WTC11 (cell line): ENCODE measurements around the gene RAB35. TPM values are rescaled to one million over a fixed set of nuclear protein-coding genes. Genes with fewer than 3 reads are reported as not detected.

Experiments
- ATAC-seq: fragments of 200-7000 bp; cut with Tn5 transposase; 2 replicates; pipeline ENCODE4 v1.10.0; 2021; ENCODE audit warnings: mild to moderate bottlenecking, moderate library complexity
- CTCF ChIA-PET: fragments of 300-600 bp; sonication (Branson Sonifier 250); formaldehyde crosslinking; loops from one replicate; lab custom pipeline; 2021; ENCODE audit warnings: antibody characterized with exemption; lab: Charles Lee
- POLR2A ChIA-PET: fragments of 350-600 bp; sonication (Branson Sonifier 250); formaldehyde crosslinking; loops from one replicate; lab custom pipeline; 2021; ENCODE audit warnings: antibody characterized with exemption; lab: Charles Lee
- DNase-seq: peaks from one replicate; pipeline ENCODE4 v3.0.0; 2021; ENCODE audit warnings: low spot score
- H3K27ac Mint-ChIP-seq: 2 replicates; pipeline ENCODE4 v1.8.0; 2021; ENCODE audit warnings: mixed read lengths
- H3K27me3 Mint-ChIP-seq: 2 replicates; pipeline ENCODE4 v1.8.0; 2021; ENCODE audit warnings: low read depth, mild to moderate bottlenecking, moderate library complexity, mixed read lengths
- H3K36me3 Mint-ChIP-seq: 2 replicates; pipeline ENCODE4 v1.8.0; 2021; ENCODE audit warnings: mixed read lengths
- H3K4me1 Mint-ChIP-seq: 2 replicates; pipeline ENCODE4 v1.8.0; 2022; ENCODE audit warnings: mixed read lengths
- H3K4me3 Mint-ChIP-seq: 2 replicates; pipeline ENCODE4 v1.8.0; 2021; ENCODE audit warnings: mild to moderate bottlenecking, moderate library complexity, mixed read lengths
- H3K9me3 Mint-ChIP-seq: 2 replicates; pipeline ENCODE4 v1.8.0; 2021; ENCODE audit warnings: mixed read lengths
- CREM ChIP-seq: sonication (generic); formaldehyde crosslinking; IDR thresholded peaks from 2 replicates; pipeline ENCODE4 v1.8.1; 2022; ENCODE audit warnings: mild to moderate bottlenecking, missing genetic modification reagents, moderate library complexity
- ETV6 ChIP-seq: sonication (generic); formaldehyde crosslinking; IDR thresholded peaks from 2 replicates; pipeline ENCODE4 v1.8.1; 2022; ENCODE audit warnings: mild to moderate bottlenecking, missing genetic modification reagents
- JUN ChIP-seq: sonication (generic); formaldehyde crosslinking; IDR thresholded peaks from 2 replicates; pipeline ENCODE4 v1.8.0; 2023; ENCODE audit warnings: mild to moderate bottlenecking, missing genetic modification reagents
- MXD4 ChIP-seq: fragments of 250-450 bp; sonication (Bioruptor Pico); IDR thresholded peaks from 2 replicates; pipeline ENCODE4 v1.8.0; 2021; ENCODE audit warnings: mild to moderate bottlenecking, moderate library complexity, borderline replicate concordance
- SOX15 ChIP-seq: fragments of 250-450 bp; sonication (Bioruptor Pico); IDR thresholded peaks from 2 replicates; pipeline ENCODE4 v1.9.0; 2021; ENCODE audit warnings: mild to moderate bottlenecking
- TEAD1 ChIP-seq: sonication (generic); formaldehyde crosslinking; IDR thresholded peaks from 2 replicates; pipeline ENCODE4 v1.8.0; 2022; ENCODE audit warnings: mild to moderate bottlenecking, missing genetic modification reagents
- ZBTB21 ChIP-seq: sonication (generic); formaldehyde crosslinking; IDR thresholded peaks from 2 replicates; pipeline ENCODE4 v1.8.1; 2023; ENCODE audit warnings: mild to moderate bottlenecking, missing genetic modification reagents, borderline replicate concordance
- ZNF121 ChIP-seq: sonication (generic); formaldehyde crosslinking; IDR thresholded peaks from 2 replicates; pipeline ENCODE4 v1.8.0; 2023; ENCODE audit warnings: missing genetic modification reagents
- ZNF396 ChIP-seq: fragments of 250-450 bp; sonication (Bioruptor Pico); IDR thresholded peaks from 2 replicates; pipeline ENCODE4 v1.8.0; 2021; ENCODE audit warnings: mild to moderate bottlenecking, moderate library complexity, borderline replicate concordance
- ZNF416 ChIP-seq: fragments of 250-450 bp; sonication (Bioruptor Pico); IDR thresholded peaks from 2 replicates; pipeline ENCODE4 v1.9.0; 2021; ENCODE audit warnings: mild to moderate bottlenecking, inconsistent platforms
- ZNF423 ChIP-seq: fragments of 250-450 bp; sonication (Bioruptor Pico); IDR thresholded peaks from 2 replicates; pipeline ENCODE4 v2.1.2; 2022; ENCODE audit warnings: mild to moderate bottlenecking, moderate library complexity
- total RNA-seq: library from RNA; stranded (reverse); gene quantifications from 3 replicates; pipeline ENCODE4 v1.2.3, GENCODE V29; 2021
- TF ChIP-seq, protein P1 (sequence below): sonication (generic); formaldehyde crosslinking; conservative IDR thresholded peaks from 2 replicates; pipeline ENCODE4 v1.8.1; 2022; ENCODE audit warnings: mild to moderate bottlenecking, missing genetic modification reagents
- TF ChIP-seq, protein P2 (sequence below): sonication (generic); formaldehyde crosslinking; IDR thresholded peaks from 2 replicates; pipeline ENCODE4 v1.8.1; 2023; ENCODE audit warnings: mild to moderate bottlenecking, missing genetic modification reagents, moderate library complexity
- TF ChIP-seq, protein P3 (sequence below): fragments of 250-450 bp; sonication (Bioruptor Pico); IDR thresholded peaks from 2 replicates; pipeline ENCODE4 v2.1.2; 2022; ENCODE audit warnings: mild to moderate bottlenecking, moderate library complexity
- TF ChIP-seq, protein P4 (sequence below): sonication (generic); formaldehyde crosslinking; IDR thresholded peaks from 2 replicates; pipeline ENCODE4 v1.8.0; 2022; ENCODE audit warnings: mild to moderate bottlenecking, missing genetic modification reagents
- TF ChIP-seq, protein P5 (sequence below): sonication (generic); formaldehyde crosslinking; IDR thresholded peaks from 2 replicates; pipeline ENCODE4 v1.8.0; 2023; ENCODE audit warnings: missing genetic modification reagents
- TF ChIP-seq, protein P6 (sequence below): sonication (generic); formaldehyde crosslinking; IDR thresholded peaks from 2 replicates; pipeline ENCODE4 v1.8.1; 2022; ENCODE audit warnings: missing genetic modification reagents, borderline replicate concordance
- TF ChIP-seq, protein P7 (sequence below): fragments of 250-450 bp; sonication (Bioruptor Pico); IDR thresholded peaks from 2 replicates; pipeline ENCODE4 v1.9.0; 2021; ENCODE audit warnings: mild to moderate bottlenecking
- TF ChIP-seq, protein P8 (sequence below): sonication (generic); formaldehyde crosslinking; IDR thresholded peaks from 2 replicates; pipeline ENCODE4 v1.8.1; 2022; ENCODE audit warnings: low read depth, missing genetic modification reagents, borderline replicate concordance

Gene RAB35
- total RNA-seq, 1 experiment from 2014 or later, result 44.5 TPM

DNA sequence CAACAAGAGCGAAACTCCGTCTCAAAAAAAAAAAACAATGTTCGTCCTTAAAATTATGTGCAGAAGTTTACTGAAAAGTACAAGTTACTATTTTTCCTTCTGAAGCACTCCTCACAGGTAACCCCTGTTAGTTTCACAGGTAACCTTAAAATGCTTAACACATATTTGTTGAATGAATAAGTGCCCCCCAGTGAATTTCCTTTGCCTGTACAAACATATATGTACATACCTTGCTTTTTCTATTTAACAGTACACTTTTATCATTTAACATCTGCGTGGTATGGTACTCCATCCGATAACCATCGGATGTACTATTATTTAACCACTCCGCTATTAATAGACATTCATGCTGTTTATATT is 1.4 kb upstream of the RAB35 start:
- peaks cover 9% of the 10 kb centered on the region for H3K36me3 Mint-ChIP-seq
- H3K4me3 Mint-ChIP-seq, result peak overlapping the region; percentile 82
- peaks cover 31% of the 10 kb centered on the region for H3K4me1 Mint-ChIP-seq
- DNase-seq (no peak), ATAC-seq (no peak)
- CTCF ChIA-PET, result interaction anchor here (0.8 to 5.4 kb wide), 11 partner anchors 15 to 249 kb away, joined by 3 to 48 read pairs (median 5); partner anchors contain the start of genes PXN, RPLP0 and SIRT4
- peak overlapping the region; percentile 89 for H3K27ac Mint-ChIP-seq
- H3K27me3 Mint-ChIP-seq, result no peaks in the 10 kb centered on the region; the same call in 1 of the 2 replicates
- H3K9me3 Mint-ChIP-seq, result no peaks in the 10 kb centered on the region
- POLR2A ChIA-PET, result interaction anchor here (0.8 to 3.3 kb wide), 12 partner anchors 9 to 174 kb away, joined by 3 to 23 read pairs (median 6); partner anchors contain the start of genes BICDL1, RNU4-2 and RPLP0
- TF ChIP-seq, protein P1, sequence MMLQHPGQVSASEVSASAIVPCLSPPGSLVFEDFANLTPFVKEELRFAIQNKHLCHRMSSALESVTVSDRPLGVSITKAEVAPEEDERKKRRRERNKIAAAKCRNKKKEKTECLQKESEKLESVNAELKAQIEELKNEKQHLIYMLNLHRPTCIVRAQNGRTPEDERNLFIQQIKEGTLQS, result no peak
- no peak for TF ChIP-seq ZNF121 (CRISPR knock-in tag)
- no peak for TF ChIP-seq SOX15 (CRISPR knock-in tag)
- TF ChIP-seq JUN (CRISPR knock-in tag), result no peak
- TF ChIP-seq ZNF423 (CRISPR knock-in tag), result no peak
- TF ChIP-seq CREM, result no peak
- no peak for TF ChIP-seq ZNF396 (CRISPR knock-in tag)
- TF ChIP-seq ETV6 (CRISPR knock-in tag), result no peak
- TF ChIP-seq, protein P2, sequence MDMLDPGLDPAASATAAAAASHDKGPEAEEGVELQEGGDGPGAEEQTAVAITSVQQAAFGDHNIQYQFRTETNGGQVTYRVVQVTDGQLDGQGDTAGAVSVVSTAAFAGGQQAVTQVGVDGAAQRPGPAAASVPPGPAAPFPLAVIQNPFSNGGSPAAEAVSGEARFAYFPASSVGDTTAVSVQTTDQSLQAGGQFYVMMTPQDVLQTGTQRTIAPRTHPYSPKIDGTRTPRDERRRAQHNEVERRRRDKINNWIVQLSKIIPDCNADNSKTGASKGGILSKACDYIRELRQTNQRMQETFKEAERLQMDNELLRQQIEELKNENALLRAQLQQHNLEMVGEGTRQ (CRISPR knock-in tag), result no peak
- TF ChIP-seq ZNF416, result no peak
- TF ChIP-seq MXD4, result no peak
- TF ChIP-seq, protein P3, sequence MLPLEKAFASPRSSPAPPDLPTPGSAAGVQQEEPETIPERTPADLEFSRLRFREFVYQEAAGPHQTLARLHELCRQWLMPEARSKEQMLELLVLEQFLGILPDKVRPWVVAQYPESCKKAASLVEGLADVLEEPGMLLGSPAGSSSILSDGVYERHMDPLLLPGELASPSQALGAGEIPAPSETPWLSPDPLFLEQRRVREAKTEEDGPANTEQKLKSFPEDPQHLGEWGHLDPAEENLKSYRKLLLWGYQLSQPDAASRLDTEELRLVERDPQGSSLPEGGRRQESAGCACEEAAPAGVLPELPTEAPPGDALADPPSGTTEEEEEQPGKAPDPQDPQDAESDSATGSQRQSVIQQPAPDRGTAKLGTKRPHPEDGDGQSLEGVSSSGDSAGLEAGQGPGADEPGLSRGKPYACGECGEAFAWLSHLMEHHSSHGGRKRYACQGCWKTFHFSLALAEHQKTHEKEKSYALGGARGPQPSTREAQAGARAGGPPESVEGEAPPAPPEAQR, result no peak
- no peak for TF ChIP-seq TEAD1 (CRISPR knock-in tag)
- TF ChIP-seq, protein P4, sequence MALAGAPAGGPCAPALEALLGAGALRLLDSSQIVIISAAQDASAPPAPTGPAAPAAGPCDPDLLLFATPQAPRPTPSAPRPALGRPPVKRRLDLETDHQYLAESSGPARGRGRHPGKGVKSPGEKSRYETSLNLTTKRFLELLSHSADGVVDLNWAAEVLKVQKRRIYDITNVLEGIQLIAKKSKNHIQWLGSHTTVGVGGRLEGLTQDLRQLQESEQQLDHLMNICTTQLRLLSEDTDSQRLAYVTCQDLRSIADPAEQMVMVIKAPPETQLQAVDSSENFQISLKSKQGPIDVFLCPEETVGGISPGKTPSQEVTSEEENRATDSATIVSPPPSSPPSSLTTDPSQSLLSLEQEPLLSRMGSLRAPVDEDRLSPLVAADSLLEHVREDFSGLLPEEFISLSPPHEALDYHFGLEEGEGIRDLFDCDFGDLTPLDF (CRISPR knock-in tag), result no peak
- TF ChIP-seq, protein P5, sequence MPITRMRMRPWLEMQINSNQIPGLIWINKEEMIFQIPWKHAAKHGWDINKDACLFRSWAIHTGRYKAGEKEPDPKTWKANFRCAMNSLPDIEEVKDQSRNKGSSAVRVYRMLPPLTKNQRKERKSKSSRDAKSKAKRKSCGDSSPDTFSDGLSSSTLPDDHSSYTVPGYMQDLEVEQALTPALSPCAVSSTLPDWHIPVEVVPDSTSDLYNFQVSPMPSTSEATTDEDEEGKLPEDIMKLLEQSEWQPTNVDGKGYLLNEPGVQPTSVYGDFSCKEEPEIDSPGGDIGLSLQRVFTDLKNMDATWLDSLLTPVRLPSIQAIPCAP (CRISPR knock-in tag), result no peak
- TF ChIP-seq, protein P6, sequence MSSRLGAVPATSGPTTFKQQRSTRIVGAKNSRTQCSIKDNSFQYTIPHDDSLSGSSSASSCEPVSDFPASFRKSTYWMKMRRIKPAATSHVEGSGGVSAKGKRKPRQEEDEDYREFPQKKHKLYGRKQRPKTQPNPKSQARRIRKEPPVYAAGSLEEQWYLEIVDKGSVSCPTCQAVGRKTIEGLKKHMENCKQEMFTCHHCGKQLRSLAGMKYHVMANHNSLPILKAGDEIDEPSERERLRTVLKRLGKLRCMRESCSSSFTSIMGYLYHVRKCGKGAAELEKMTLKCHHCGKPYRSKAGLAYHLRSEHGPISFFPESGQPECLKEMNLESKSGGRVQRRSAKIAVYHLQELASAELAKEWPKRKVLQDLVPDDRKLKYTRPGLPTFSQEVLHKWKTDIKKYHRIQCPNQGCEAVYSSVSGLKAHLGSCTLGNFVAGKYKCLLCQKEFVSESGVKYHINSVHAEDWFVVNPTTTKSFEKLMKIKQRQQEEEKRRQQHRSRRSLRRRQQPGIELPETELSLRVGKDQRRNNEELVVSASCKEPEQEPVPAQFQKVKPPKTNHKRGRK, result no peak
- no peak for TF ChIP-seq ZBTB21 (CRISPR knock-in tag)
- TF ChIP-seq, protein P7, sequence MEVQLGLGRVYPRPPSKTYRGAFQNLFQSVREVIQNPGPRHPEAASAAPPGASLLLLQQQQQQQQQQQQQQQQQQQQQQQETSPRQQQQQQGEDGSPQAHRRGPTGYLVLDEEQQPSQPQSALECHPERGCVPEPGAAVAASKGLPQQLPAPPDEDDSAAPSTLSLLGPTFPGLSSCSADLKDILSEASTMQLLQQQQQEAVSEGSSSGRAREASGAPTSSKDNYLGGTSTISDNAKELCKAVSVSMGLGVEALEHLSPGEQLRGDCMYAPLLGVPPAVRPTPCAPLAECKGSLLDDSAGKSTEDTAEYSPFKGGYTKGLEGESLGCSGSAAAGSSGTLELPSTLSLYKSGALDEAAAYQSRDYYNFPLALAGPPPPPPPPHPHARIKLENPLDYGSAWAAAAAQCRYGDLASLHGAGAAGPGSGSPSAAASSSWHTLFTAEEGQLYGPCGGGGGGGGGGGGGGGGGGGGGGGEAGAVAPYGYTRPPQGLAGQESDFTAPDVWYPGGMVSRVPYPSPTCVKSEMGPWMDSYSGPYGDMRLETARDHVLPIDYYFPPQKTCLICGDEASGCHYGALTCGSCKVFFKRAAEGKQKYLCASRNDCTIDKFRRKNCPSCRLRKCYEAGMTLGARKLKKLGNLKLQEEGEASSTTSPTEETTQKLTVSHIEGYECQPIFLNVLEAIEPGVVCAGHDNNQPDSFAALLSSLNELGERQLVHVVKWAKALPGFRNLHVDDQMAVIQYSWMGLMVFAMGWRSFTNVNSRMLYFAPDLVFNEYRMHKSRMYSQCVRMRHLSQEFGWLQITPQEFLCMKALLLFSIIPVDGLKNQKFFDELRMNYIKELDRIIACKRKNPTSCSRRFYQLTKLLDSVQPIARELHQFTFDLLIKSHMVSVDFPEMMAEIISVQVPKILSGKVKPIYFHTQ (CRISPR knock-in tag), result no peak
- TF ChIP-seq, protein P8, sequence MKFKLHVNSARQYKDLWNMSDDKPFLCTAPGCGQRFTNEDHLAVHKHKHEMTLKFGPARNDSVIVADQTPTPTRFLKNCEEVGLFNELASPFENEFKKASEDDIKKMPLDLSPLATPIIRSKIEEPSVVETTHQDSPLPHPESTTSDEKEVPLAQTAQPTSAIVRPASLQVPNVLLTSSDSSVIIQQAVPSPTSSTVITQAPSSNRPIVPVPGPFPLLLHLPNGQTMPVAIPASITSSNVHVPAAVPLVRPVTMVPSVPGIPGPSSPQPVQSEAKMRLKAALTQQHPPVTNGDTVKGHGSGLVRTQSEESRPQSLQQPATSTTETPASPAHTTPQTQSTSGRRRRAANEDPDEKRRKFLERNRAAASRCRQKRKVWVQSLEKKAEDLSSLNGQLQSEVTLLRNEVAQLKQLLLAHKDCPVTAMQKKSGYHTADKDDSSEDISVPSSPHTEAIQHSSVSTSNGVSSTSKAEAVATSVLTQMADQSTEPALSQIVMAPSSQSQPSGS (CRISPR knock-in tag), result no peak
- TF ChIP-seq, all 79 proteins: peak for 0
